Tibial nerve (tissue), 4 donors: ENCODE results near the gene CPAMD8. TPM values are rescaled to one million over a fixed set of nuclear protein-coding genes. Genes with fewer than 3 reads are reported as not detected.

Experiments used
- DNase-seq, 2 donors: peaks; one replicate each; pipeline ENCODE4 v3.0.0-alpha.2; 2019; ENCODE audit warnings: low spot score in 2 of 2
- H3K27ac ChIP-seq, 4 donors: fragments of 200-600 bp; sonication (generic) in 3 of 4; one replicate each; pipeline ENCODE4 v1.5.1; 2017 to 2019; ENCODE audit warnings: mild to moderate bottlenecking in 1 of 4
- H3K27me3 ChIP-seq, 2 donors: fragments of 200-600 bp; sonication (generic) in 1 of 2; one replicate each; pipeline versions ENCODE4 v1.5.1 to v1.6.0; 2017 to 2019
- H3K36me3 ChIP-seq, 3 donors: fragments of 200-600 bp; sonication (generic); one replicate each; pipeline ENCODE4 v1.5.1; 2018 to 2019
- H3K4me1 ChIP-seq, 4 donors: fragments of 200-600 bp; sonication (generic) in 3 of 4; one replicate each; pipeline ENCODE4 v1.5.1; 2017 to 2019
- H3K4me3 ChIP-seq, 4 donors: fragments of 200-600 bp; sonication (generic) in 3 of 4; one replicate each; pipeline ENCODE4 v1.5.1; 2017 to 2019; ENCODE audit warnings: mild to moderate bottlenecking in 1 of 4, moderate library complexity in 1 of 4
- H3K9me3 ChIP-seq, 4 donors: fragments of 200-600 bp; sonication (generic) in 3 of 4; one replicate each; pipeline ENCODE4 v1.5.1; 2017 to 2019
- EP300 ChIP-seq, 2 donors: sonication (generic); formaldehyde crosslinking; IDR thresholded peaks; one replicate each; pipeline ENCODE4 v1.6.1; 2017; ENCODE audit warnings: antibody characterized with exemption in 2 of 2, mild to moderate bottlenecking in 1 of 2
- POLR2A ChIP-seq, 2 donors: fragments of 450-650 bp; IDR thresholded peaks; one replicate each; pipeline ENCODE4 v1.6.1; 2017; ENCODE audit warnings: antibody characterized with exemption in 2 of 2, mild to moderate bottlenecking in 2 of 2, moderate library complexity in 2 of 2
- WGBS, 2 donors: methylation state at CpG; one replicate each; pipeline ENCODE4 v1.1.5; 2018; 5-methylcytosine and 5-hydroxymethylcytosine counted together
- small RNA-seq: library from RNA; depleted of rRNA; stranded (forward); fragments of <200 nt; gene quantifications from one replicate; pipeline ENCODE3, GENCODE V24; 2016
- total RNA-seq, 4 donors: library from RNA; depleted of rRNA; stranded (reverse); fragments of >200 nt; gene quantifications; one replicate each; pipeline ENCODE4 v1.1.0, GENCODE V29; 2016
- TF ChIP-seq, protein P1 (sequence below), 5 experiments: fragments of 200-600 bp in 3 of 5; fragments of 450-650 bp in 2 of 5; sonication (generic) in 3 of 5; IDR thresholded peaks; one replicate each; pipeline ENCODE4 v1.5.1; 2016 to 2019; ENCODE audit warnings: antibody characterized with exemption in 5 of 5, mild to moderate bottlenecking in 3 of 5, moderate library complexity in 2 of 5

CPAMD8 gene
- total RNA-seq, 4 donors from 2014 or later = 9.8 to 26.3 (median 14.4) TPM

DNA sequence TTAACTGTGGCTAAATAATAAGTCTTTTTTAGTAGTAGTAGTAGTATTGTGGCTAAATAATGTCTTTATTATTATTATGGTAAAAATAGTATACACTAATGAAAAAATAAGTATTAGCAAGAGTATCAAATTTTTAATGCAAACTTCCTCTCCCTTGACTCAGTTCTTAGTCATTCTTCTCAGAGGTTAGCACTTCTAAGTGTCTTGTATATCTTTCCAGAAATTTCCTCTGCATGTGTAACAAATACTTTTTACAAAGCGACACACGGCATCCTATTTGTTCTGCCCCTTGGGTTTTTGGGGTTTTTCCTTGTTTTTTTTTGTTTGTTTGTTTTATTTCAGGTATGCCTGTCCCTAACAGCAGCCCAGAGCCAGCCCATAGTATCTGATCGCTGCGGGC, 176.5 kb downstream of the CPAMD8 start:
- no peak overlapping the region for H3K4me3 ChIP-seq
- H3K27me3 ChIP-seq = no peaks in the 10 kb centered on the region
- TF ChIP-seq POLR2A (IDR thresholded peaks at IDR 0.05) (no peak), EP300 (IDR thresholded peaks at IDR 0.05) (no peak)
- TF ChIP-seq, protein P1, sequence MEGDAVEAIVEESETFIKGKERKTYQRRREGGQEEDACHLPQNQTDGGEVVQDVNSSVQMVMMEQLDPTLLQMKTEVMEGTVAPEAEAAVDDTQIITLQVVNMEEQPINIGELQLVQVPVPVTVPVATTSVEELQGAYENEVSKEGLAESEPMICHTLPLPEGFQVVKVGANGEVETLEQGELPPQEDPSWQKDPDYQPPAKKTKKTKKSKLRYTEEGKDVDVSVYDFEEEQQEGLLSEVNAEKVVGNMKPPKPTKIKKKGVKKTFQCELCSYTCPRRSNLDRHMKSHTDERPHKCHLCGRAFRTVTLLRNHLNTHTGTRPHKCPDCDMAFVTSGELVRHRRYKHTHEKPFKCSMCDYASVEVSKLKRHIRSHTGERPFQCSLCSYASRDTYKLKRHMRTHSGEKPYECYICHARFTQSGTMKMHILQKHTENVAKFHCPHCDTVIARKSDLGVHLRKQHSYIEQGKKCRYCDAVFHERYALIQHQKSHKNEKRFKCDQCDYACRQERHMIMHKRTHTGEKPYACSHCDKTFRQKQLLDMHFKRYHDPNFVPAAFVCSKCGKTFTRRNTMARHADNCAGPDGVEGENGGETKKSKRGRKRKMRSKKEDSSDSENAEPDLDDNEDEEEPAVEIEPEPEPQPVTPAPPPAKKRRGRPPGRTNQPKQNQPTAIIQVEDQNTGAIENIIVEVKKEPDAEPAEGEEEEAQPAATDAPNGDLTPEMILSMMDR (IDR thresholded peaks at IDR 0.05) = no peak
- whole genome bisulfite sequencing, 2 donors = 93 to 94% methylated on average over 4 of the region's 4 CpGs
- no peak for DNase-seq
- peaks cover 4 to 100% (median 30%) of the 10 kb centered on the region in 3 donors for H3K36me3 ChIP-seq
- H3K27ac ChIP-seq = no peak overlapping the region
- H3K9me3 ChIP-seq = no peaks in the 10 kb centered on the region
- H3K4me1 ChIP-seq = no peaks in the 10 kb centered on the region

DNA sequence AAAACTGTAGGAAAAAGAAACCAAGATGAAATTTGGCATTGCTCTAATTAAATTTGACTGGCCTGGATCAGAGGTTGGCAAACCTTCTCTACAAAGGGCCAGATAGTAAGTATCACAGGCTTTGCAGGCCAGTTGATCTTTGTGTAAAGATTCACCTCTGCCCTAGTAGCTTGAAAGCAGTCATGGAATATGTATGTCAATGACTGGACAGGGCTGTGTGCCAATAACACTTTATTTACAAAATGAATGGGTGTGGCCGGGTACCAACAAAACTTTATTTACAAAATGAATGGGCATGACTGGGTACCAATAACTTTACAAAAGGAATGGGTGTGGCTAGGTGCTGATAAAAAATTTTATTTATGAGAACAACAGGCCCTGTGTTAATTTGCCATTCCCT, 177.4 kb downstream of the CPAMD8 start:
- no peaks in the 10 kb centered on the region for H3K4me1 ChIP-seq
- no peak overlapping the region for H3K4me3 ChIP-seq
- H3K9me3 ChIP-seq = no peaks in the 10 kb centered on the region
- WGBS, 2 donors = 91 to 95% methylated on average over 1 of the region's 1 CpG
- H3K27me3 ChIP-seq = no peaks in the 10 kb centered on the region
- no peak overlapping the region for H3K27ac ChIP-seq
- DNase-seq = no peak
- peaks cover 4 to 100% (median 30%) of the 10 kb centered on the region in 3 donors for H3K36me3 ChIP-seq
- no peak for TF ChIP-seq POLR2A (IDR thresholded peaks at IDR 0.05)
- TF ChIP-seq, protein P1 (IDR thresholded peaks at IDR 0.05) = no peak
- TF ChIP-seq EP300 (IDR thresholded peaks at IDR 0.05) = no peak

DNA sequence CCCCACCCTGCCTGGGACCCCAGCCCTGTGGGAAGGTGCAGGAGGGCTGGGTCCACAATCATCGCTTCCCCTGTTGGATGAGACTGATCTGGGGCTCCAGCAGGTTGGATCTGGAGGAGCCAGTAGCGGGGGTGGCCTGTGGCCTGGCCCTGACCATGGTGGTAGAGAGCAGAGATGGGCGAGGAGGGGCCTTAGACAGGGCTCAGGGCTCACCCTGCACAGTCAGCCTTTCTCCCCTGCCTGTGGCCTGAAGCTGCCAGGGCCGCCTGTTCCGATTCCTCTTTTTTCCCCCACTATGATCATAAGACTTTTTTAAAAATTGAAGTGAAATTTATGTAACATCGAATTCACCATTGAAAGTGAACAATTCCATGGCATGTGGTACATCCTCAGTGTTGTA, 179.2 kb downstream of the CPAMD8 start:
- 86 to 95% methylated on average over 6 of the region's 6 CpGs for WGBS, 2 donors
- Histone ChIP-seq H3K4me1 (no peaks in the 10 kb centered on the region), H3K4me3 (no peak overlapping the region), H3K27me3 (no peaks in the 10 kb centered on the region), H3K36me3 (peaks cover 4 to 100% (median 32%) of the 10 kb centered on the region in 3 donors), H3K9me3 (no peaks in the 10 kb centered on the region), H3K27ac (no peak overlapping the region)
- no peak for TF ChIP-seq POLR2A (IDR thresholded peaks at IDR 0.05)
- no peak for TF ChIP-seq EP300 (IDR thresholded peaks at IDR 0.05)
- TF ChIP-seq, protein P1 (IDR thresholded peaks at IDR 0.05) = no peak
- no peak for DNase-seq

DNA sequence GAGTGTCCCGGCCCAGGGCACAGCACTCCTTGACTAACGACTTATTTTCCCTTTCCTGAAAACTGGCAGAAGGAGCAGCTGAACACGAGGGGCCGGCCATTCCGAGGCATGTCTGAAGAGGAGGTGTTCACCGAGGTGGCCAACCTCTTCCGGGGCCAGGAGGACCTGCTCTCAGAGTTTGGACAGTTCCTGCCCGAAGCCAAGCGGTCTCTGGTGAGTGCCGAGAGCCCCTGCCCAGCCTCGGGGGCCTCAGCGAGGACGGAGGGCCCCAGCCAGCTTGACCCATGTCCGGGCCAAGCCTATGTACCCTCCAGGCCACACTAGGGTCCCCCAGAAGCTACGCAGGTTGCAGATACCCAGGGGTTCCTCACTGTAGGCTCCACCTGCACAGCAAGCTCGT, 179.7 kb downstream of the CPAMD8 start:
- Histone ChIP-seq H3K36me3 (peaks cover 4 to 100% (median 31%) of the 10 kb centered on the region in 3 donors), H3K9me3 (no peaks in the 10 kb centered on the region), H3K27ac (no peak overlapping the region), H3K27me3 (no peaks in the 10 kb centered on the region), H3K4me1 (no peaks in the 10 kb centered on the region), H3K4me3 (no peak overlapping the region)
- DNase-seq = no peak
- TF ChIP-seq POLR2A (IDR thresholded peaks at IDR 0.05) (no peak), EP300 (IDR thresholded peaks at IDR 0.05) (no peak)
- TF ChIP-seq, protein P1 (IDR thresholded peaks at IDR 0.05) = no peak
- WGBS, 2 donors = 90 to 97% methylated on average over 9 to 16 of the region's 16 CpGs

Small RNA genes within 50 kb of the gene (small RNA-seq; reads per million reads assigned to genes)
- not detected for gene RN7SL823P
- not detected for gene RN7SL835P

Other genes with a start within 250 kb of the CPAMD8 start
- 100 to 1,000 TPM in 1 of 4 donors, 10 to 100 TPM in 3; 75.2 to 152 (median 86.3) TPM for gene SIN3B, start 197.4 kb downstream of the CPAMD8 start, total RNA-seq
- 10 to 100 TPM in 1 of 4 donors, 1 to 10 TPM in 3; 1.3 to 12.9 (median 1.8) TPM for gene F2RL3, start 137.8 kb downstream of the CPAMD8 start, total RNA-seq
- 10 to 100 TPM in 1 of 4 donors, 1 to 10 TPM in 3; 2.6 to 11.6 (median 4.3) TPM for gene HAUS8, start 48.6 kb upstream of the CPAMD8 start, total RNA-seq
- 100 to 1,000 TPM in 3 of 4 donors, 10 to 100 TPM in 1; 61.7 to 201 (median 115) TPM for gene MYO9B, start 49.0 kb upstream of the CPAMD8 start, total RNA-seq
- gene USE1, start 188.5 kb upstream of the CPAMD8 start, total RNA-seq = 10 to 100 TPM; 17.4 to 50.0 (median 28.0) TPM
- 10 to 100 TPM in 1 of 4 donors, 1 to 10 TPM in 3; 3.3 to 30.0 (median 5.8) TPM for gene OCEL1, start 199.4 kb upstream of the CPAMD8 start, total RNA-seq
- 10 to 100 TPM; 30.0 to 46.0 (median 39.5) TPM for gene NR2F6, start 219.1 kb upstream of the CPAMD8 start, total RNA-seq
- gene USHBP1, start 237.9 kb upstream of the CPAMD8 start, total RNA-seq = 10 to 100 TPM in 2 of 4 donors, 1 to 10 TPM in 2; 3.1 to 29.4 (median 17.5) TPM
- 10 to 100 TPM; 60.0 to 72.0 (median 67.0) TPM for gene BABAM1, start 240.6 kb upstream of the CPAMD8 start, total RNA-seq